Measurements from ENCODE around the gene NKIRAS2. TPM values are rescaled to one million over a fixed set of nuclear protein-coding genes. Genes with fewer than 3 reads are reported as not detected.
A peak's percentile ranks its signal among the peaks of the same experiment; 100 is the strongest.
"Not testable (repeated sequence)": the region's sequence is repeated elsewhere in the genome, so short reads cannot be mapped to it uniquely, and the experiment has no call there.

Gene NKIRAS2
- total and polyA plus RNA-seq, 2 of the 4 experiments (the other 2 are of a cell fraction): 25.6 to 51.8 TPM

DNA sequence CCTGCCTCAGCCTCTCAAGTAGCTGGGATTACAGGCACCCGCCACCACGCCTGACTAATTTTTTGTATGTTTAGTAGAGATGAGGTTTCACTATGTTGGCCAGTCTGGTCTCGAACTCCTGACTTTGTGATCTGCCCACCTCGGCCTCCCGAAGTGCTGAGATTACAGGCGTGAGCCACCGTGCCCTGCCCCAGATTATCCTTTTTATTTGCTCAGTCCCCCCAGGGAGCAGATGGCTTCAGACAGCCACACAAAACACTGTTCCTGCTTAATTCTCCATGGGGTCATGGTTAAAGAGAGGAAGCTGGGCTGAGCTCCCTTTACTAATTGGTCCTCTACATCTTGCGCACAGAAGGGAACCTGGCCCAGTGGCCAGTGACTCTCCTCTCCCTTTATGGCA, 955 bp downstream of the NKIRAS2 start:
- H4K8ac ChIP-seq (ENCODE audit: low read depth in 2 of 2, low read length in 2 of 2); in situ Hi-C loops (cut with MboI; ENCODE audit: low sequenced_read_pairs); H2BK20ac ChIP-seq (ENCODE audit: low read depth, low read length); H3K27ac ChIP-seq (ENCODE audit: insufficient read depth, low read length); H2AFZ ChIP-seq (replicated peaks; ENCODE audit: low read length, poor library complexity); BruUV-seq (replicated peaks); dilution Hi-C loops (cut with HindIII; ENCODE audit: low sequenced_read_pairs, unreplicated experiment); H4K91ac ChIP-seq (ENCODE audit: insufficient read depth, low read depth, low read length); ATAC-seq (ENCODE audit: low read depth); H3K18ac ChIP-seq (ENCODE audit: low read depth, low read length); H2AK9ac ChIP-seq (replicated peaks; ENCODE audit: low read depth, low read length, poor library complexity); H3K27me3 ChIP-seq (ENCODE audit: control insufficient read depth, insufficient read depth, low read length); H3K4ac ChIP-seq (ENCODE audit: low read depth, low read length); DNase-seq; H3K9me3 ChIP-seq (ENCODE audit: control insufficient read depth, insufficient read depth, low read length); H2BK120ac ChIP-seq (ENCODE audit: low read depth, low read length); H3K9ac ChIP-seq (ENCODE audit: low read depth, low read length); H3K23ac ChIP-seq (ENCODE audit: low read depth, low read length); H3K14ac ChIP-seq (replicated peaks; ENCODE audit: low read depth, low read length); H2BK5ac ChIP-seq (ENCODE audit: low read depth, low read length, poor library complexity, severe bottlenecking); H2BK15ac ChIP-seq (ENCODE audit: low read depth, low read length); intact Hi-C loops (cut with micrococcal nuclease); H2AK5ac ChIP-seq (ENCODE audit: low read depth, low read length); H3K56ac ChIP-seq (ENCODE audit: extremely low read depth, insufficient read depth, low read length); H3K9me1 ChIP-seq (ENCODE audit: insufficient read depth, low read length); H4K5ac ChIP-seq (ENCODE audit: low read depth, low read length): not testable (repeated sequence)
- H3K4me3 ChIP-seq (ENCODE audit: insufficient read depth, low read depth, low read length): peak overlapping the region; percentile 87; the same call in 1 of the 2 replicates
- peaks cover 10% of the 10 kb centered on the region for H3K4me1 ChIP-seq (ENCODE audit: control insufficient read depth, insufficient read depth, low read length)
- ChIA-PET CTCF (interaction anchor here (0.6 kb wide), 1 partner anchor 97 kb away, joined by 4 read pairs; no protein-coding TSS in a partner anchor), POLR2A (ENCODE audit: unreplicated experiment) (interaction anchor here (1.8 kb wide), 1 partner anchor 54 kb away, joined by 8 read pairs; the partner anchor contains the start of gene CNP)
- H3K4me2 ChIP-seq (ENCODE audit: low read depth, low read length): peak overlapping the region; percentile 80
- peaks cover 18% of the 10 kb centered on the region for H3K36me3 ChIP-seq (ENCODE audit: control insufficient read depth, insufficient read depth, low read length)
- WGBS, 2 experiments (ENCODE audit: extremely low coverage in 2 of 2, insufficient read length in 1 of 2): 60% methylated on average over 1 of the region's 8 CpGs; no CpG with 5 or more reads in 1 of the 2 experiments
- H4K20me1 ChIP-seq (ENCODE audit: insufficient read depth, low read length): peaks cover 18% of the 10 kb centered on the region; the same call in 1 of the 2 replicates
- peaks cover 12 to 53% of the 10 kb centered on the region in 2 experiments for H3K79me1 ChIP-seq (ENCODE audit: low read depth in 1 of 2, low read length in 2 of 2)
